GM15510 (cell line): ENCODE measurements around the gene CFAP54.

Source experiments
- POLR2A ChIP-seq: IDR thresholded peaks from 3 replicates; pipeline ENCODE4 v1.6.1; 2011; ENCODE audit warnings: borderline replicate concordance; ENCODE audit not compliant: insufficient read length; ENCODE audit errors: extremely low read depth

Gene CFAP54

DNA sequence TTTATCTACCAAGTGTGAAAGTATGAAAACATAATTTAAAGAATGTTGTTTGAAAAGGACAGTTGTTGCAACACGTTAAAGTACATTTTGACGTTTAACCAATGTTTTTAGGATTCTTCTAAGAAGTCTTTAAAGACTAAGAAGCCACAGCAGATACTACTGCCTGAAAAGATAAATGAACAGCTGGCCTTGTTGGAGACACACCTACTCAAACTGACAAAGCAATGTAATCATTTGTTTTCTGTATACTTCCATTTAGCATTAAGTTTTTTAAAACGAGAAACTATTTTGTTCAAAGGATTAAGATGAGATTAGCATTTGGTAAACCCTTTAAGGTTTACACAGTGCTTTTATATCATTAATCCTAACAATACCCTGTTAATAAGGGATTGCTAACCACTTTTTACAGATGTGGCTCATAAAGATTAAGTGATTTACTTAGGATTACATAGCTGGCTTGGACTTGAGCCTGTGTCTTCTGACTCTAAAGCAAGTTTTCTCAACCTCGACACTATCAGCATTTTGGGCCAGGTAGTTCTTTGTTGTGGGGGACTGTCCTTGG is 134.4 kb downstream of the CFAP54 start:
- no peak for TF ChIP-seq POLR2A

DNA sequence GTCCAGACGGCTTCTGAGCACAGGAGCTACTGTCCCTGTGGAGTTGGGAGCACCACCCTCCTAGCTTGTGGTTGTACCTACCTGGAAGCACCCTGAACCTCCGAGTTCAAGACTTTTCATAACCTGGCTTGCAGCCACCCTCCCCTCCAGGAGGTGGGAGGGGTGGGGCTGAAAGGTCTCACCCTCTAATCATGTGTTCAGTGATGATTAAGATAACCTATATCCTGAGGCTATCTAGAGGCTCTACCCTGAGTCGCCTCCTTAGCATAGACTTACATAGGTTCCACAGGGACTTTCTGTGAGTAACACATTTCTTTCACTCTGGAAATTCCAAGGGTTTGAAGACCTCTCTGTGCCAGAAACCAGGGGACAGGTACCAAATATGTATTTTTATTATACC is 146.5 kb downstream of the CFAP54 start:
- TF ChIP-seq POLR2A: no peak

- no peak for TF ChIP-seq POLR2A
Measured at GRCh38 chr12:96636895-96637294, 147.5 kb downstream of the CFAP54 start.

DNA sequence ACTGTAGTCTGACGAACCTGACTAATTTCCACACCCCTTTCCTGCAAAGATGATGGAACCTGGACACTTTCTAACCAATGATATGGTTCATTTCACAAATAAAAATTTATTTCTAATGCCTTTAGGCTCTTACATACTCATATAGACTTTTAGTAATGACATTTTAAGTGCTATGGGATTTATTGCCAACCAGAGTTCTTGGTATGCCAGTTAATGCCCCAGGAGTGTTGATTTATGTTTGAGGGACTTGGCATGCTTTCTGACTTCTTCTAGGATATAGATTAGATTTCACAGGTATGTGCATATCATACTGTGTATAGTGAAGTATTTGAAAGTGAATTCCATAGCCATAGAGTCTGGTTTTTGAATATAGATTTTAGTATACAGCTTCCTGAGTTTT is 159.5 kb downstream of the CFAP54 start:
- TF ChIP-seq POLR2A: no peak

- TF ChIP-seq POLR2A: no peak
Measured at GRCh38 chr12:96652870-96653269, 163.5 kb downstream of the CFAP54 start.

DNA sequence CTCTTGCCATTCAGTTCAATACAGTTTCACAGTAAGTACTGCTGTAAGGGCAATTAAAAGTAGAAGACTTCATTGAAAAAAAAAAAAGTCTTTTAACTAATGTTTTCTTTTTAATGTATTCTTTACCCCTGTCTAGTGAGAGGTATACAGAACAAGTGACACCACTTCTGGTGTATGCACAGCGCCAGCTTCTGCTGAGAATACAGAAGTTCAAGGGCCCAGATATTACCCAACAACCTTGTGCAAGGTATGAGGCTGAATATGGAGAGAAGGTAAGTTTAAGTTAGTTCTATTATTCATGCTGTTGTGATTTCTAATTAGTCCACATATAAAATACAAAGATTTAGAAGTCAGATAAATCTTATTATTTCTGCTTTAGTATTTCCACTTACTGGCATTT is 168.7 kb downstream of the CFAP54 start:
- TF ChIP-seq POLR2A: no peak

DNA sequence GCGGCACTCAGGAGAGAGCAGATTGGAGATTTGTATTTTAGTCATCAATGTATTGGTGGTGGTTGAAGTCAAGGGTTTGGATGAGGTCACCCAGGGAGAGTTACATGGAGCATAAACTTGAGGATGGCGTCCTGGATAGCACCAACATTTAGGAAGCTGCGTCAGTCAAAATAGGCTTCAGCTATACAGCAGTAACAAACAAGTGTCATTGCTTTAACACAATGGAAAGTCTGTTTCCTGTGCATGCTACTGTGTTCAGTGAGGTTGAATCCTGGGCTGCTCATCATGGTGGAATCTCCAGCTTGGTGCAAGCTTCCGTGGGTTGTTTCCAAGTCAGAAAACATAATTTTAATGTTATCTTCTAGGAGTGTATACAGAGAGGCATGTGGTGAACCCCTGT is 180.4 kb downstream of the CFAP54 start:
- no peak for TF ChIP-seq POLR2A

GRCh38 chr12:96670334-96670899 is 181.0 kb downstream of the CFAP54 start:
- TF ChIP-seq POLR2A: no peak

DNA sequence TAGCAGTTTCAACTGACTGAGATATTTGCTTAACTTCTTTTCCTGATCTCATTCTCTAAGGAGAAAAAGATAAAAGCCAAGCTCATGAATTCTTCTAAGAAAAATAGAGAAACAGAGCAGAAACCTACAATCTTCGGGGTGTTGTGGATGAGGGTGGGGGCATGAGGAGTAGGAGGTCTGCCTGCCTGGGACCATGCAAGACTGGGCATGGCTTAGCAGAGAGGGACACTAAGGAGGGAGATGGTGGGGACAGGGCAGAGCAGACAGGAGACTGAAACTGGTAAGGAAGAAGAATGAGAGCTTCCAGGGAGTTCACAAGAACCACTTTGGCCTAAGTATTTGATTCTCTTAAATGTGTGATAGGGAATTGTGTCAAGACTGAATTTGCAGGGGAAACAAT is 188.0 kb downstream of the CFAP54 start:
- no peak for TF ChIP-seq POLR2A

DNA sequence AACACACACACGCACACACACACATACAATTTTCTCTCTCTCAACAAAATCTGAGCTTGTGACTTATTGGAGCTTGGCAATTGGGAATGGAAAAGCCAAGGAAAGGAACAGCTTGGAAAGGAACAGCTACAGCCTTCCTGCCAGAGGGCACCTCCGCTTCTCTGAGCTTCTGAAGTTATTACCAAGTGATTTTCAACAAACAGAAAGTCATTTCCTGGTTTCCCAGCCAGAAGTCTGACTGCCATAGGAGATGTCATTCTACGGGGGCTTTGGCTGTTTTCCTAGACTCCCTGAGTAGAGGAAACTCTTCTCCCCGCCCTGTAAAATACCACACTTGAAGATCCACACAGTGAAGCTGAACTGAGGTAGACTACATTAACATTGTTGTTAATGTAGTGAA is 198.3 kb downstream of the CFAP54 start:
- TF ChIP-seq POLR2A: no peak

DNA sequence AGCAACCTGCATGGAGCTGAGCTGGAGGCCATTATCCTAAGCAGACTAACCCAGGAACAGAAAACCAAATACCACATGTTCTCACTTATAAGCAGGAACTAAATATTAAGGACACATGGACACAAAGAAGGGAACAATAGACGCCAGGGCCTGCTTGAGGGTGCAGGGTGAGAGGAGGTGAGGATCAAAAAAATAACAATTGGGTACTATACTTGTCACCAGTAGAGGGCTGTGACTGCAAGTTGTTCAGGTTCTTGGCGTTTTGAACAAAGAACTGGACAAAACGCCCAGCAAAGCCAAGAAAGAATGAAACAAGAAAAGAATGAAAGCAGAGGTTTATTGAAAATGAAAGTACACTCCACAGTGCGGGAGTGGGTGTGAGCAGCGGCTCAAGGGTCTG is 209.1 kb downstream of the CFAP54 start:
- TF ChIP-seq POLR2A: no peak

- no peak for TF ChIP-seq POLR2A
Measured at GRCh38 chr12:96698965-96699364, 209.6 kb downstream of the CFAP54 start.

DNA sequence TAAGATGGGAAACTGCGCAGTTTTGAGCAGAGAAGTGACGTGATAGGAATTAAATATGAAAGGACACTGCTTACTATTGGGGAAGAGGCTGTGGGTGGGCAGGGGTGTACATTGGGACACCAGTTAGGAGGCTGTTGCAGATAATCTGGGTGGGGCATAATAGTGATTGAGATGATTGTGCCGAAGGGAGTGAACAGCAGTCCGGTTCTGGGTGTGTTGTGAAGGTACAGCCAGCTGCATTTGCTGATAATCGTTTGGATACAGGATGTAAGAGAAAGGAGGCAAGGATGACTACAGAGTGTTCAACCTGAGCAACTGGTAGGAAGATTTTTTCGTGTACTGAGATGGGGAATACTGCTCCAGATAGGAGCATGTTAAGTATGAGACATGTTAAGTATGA is 212.5 kb downstream of the CFAP54 start:
- no peak for TF ChIP-seq POLR2A

DNA sequence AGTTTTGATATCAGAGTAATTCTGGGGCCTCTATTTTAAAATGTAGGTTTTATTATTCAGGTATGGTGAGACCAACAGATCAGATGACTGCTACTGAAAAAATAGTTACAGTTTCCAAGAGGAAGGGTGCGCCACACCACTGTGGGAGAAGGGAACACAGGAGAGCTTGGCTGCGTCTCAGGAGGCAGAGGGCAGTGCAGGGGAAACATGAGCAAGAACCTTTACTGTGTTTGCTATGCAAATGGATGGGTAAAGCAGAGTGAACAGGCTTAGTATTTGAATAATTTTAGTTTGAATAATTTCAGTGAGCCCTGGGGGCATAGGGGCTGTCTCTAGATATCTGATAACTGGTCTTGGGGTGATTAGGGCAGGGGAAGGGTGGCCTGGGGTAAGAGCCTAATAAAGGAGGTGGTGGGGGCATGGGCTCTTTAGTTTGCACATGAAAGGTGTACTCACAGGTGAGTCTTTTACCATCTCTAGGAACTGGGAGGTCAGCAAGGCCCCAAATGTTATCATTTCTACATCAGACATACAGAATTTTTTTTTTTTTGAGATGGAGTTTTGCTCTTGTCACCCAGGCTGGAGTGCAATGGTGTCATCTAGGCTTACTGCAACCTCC is 220.9 kb downstream of the CFAP54 start:
- TF ChIP-seq POLR2A: no peak

GRCh38 chr12:96711364-96711763 is 222.0 kb downstream of the CFAP54 start:
- TF ChIP-seq POLR2A: no peak

- TF ChIP-seq POLR2A: no peak
Measured at GRCh38 chr12:96714199-96714598, 224.8 kb downstream of the CFAP54 start.
